ENCODE results near the gene GLG1.

GLG1 gene

GRCh38 chr16:74622005-74622404, 15.1 kb upstream of the GLG1 start:
- peaks cover 41% of the 10 kb centered on the region for H4K20me1 ChIP-seq (ENCODE audit: insufficient read depth, low read length)
- no peak overlapping the region for H3K27ac ChIP-seq (ENCODE audit: low read length)
- H3K4me1 ChIP-seq (ENCODE audit: insufficient read depth, low read length) = no peaks in the 10 kb centered on the region
- no peak overlapping the region for H3K4me3 ChIP-seq (ENCODE audit: low read depth in 1 of 2, low read length in 2 of 2)
- no peaks in the 10 kb centered on the region for H3K9me3 ChIP-seq (ENCODE audit: insufficient read depth, low read length, severe bottlenecking)
- TF ChIP-seq EZH2 (IDR thresholded peaks at IDR 0.05; ENCODE audit: borderline replicate concordance, low read depth, low read length, severe bottlenecking) (no peak), CTCF (IDR thresholded peaks at IDR 0.05; ENCODE audit: borderline replicate concordance, extremely low read depth, low read length, poor library complexity, severe bottlenecking) (no peak)
- ATAC-seq (ENCODE audit: insufficient read depth, low read depth) (no peak), DNase-seq (no peak)
- H3K36me3 ChIP-seq (ENCODE audit: insufficient read depth, low read length) = peaks cover 89% of the 10 kb centered on the region
- no peak overlapping the region for H3K4me2 ChIP-seq (ENCODE audit: insufficient read depth, low read length)
- H3K27me3 ChIP-seq (ENCODE audit: insufficient read depth, low read length, poor library complexity) = no peaks in the 10 kb centered on the region
- H2AFZ ChIP-seq (ENCODE audit: low read depth, low read length) = no peak overlapping the region
- no peaks in the 10 kb centered on the region for H3K79me2 ChIP-seq (ENCODE audit: insufficient read depth, low read length)
- H3K9ac ChIP-seq (ENCODE audit: low read depth, low read length) = no peak overlapping the region

GRCh38 chr16:74617206-74617788, 10.4 kb upstream of the GLG1 start:
- no peak overlapping the region for H3K9ac ChIP-seq (ENCODE audit: low read depth, low read length)
- no peak overlapping the region for H3K4me3 ChIP-seq (ENCODE audit: low read depth in 1 of 2, low read length in 2 of 2)
- peaks cover 51% of the 10 kb centered on the region for H3K36me3 ChIP-seq (ENCODE audit: insufficient read depth, low read length)
- ATAC-seq (ENCODE audit: insufficient read depth, low read depth) (no peak), DNase-seq (no peak)
- H3K4me1 ChIP-seq (ENCODE audit: insufficient read depth, low read length) = no peaks in the 10 kb centered on the region
- H3K9me3 ChIP-seq (ENCODE audit: insufficient read depth, low read length, severe bottlenecking) = no peaks in the 10 kb centered on the region
- H3K27me3 ChIP-seq (ENCODE audit: insufficient read depth, low read length, poor library complexity) = no peaks in the 10 kb centered on the region
- H2AFZ ChIP-seq (ENCODE audit: low read depth, low read length) = no peak overlapping the region
- H3K4me2 ChIP-seq (ENCODE audit: insufficient read depth, low read length) = no peak overlapping the region
- no peak overlapping the region for H3K27ac ChIP-seq (ENCODE audit: low read length)
- no peaks in the 10 kb centered on the region for H3K79me2 ChIP-seq (ENCODE audit: insufficient read depth, low read length)
- H4K20me1 ChIP-seq (ENCODE audit: insufficient read depth, low read length) = peaks cover 14% of the 10 kb centered on the region
- TF ChIP-seq CTCF (IDR thresholded peaks at IDR 0.05; ENCODE audit: borderline replicate concordance, extremely low read depth, low read length, poor library complexity, severe bottlenecking) (no peak), EZH2 (IDR thresholded peaks at IDR 0.05; ENCODE audit: borderline replicate concordance, low read depth, low read length, severe bottlenecking) (no peak)

GRCh38 chr16:74611721-74612120, 4.8 kb upstream of the GLG1 start:
- Histone ChIP-seq H3K4me3 (ENCODE audit: low read depth in 1 of 2, low read length in 2 of 2) (no peak overlapping the region), H3K9ac (ENCODE audit: low read depth, low read length) (no peak overlapping the region), H4K20me1 (ENCODE audit: insufficient read depth, low read length) (peaks cover 4% of the 10 kb centered on the region; the same call in 1 of the 2 replicates), H3K4me1 (ENCODE audit: insufficient read depth, low read length) (peaks cover 25% of the 10 kb centered on the region), H3K4me2 (ENCODE audit: insufficient read depth, low read length) (no peak overlapping the region), H2AFZ (ENCODE audit: low read depth, low read length) (no peak overlapping the region), H3K79me2 (ENCODE audit: insufficient read depth, low read length) (peaks cover 1% of the 10 kb centered on the region), H3K27me3 (ENCODE audit: insufficient read depth, low read length, poor library complexity) (no peaks in the 10 kb centered on the region), H3K36me3 (ENCODE audit: insufficient read depth, low read length) (peaks cover 6% of the 10 kb centered on the region), H3K9me3 (ENCODE audit: insufficient read depth, low read length, severe bottlenecking) (no peaks in the 10 kb centered on the region), H3K27ac (ENCODE audit: low read length) (no peak overlapping the region)
- no peak for TF ChIP-seq CTCF (IDR thresholded peaks at IDR 0.05; ENCODE audit: borderline replicate concordance, extremely low read depth, low read length, poor library complexity, severe bottlenecking)
- no peak for TF ChIP-seq EZH2 (IDR thresholded peaks at IDR 0.05; ENCODE audit: borderline replicate concordance, low read depth, low read length, severe bottlenecking)
- DNase-seq = no peak
- ATAC-seq (ENCODE audit: insufficient read depth, low read depth) = no peak

All from DND-41 (cell line).